Daoy (cell line): ENCODE measurements around the gene SLC27A5. TPM values are rescaled to one million over a fixed set of nuclear protein-coding genes. Genes with fewer than 3 reads are reported as not detected.
"Not testable (repeated sequence)": the region's sequence is repeated elsewhere in the genome, so short reads cannot be mapped to it uniquely, and the experiment has no call there.

Experiments used
- DNase-seq: peaks from one replicate; pipeline ENCODE4 v3.0.0-alpha.2; 2015; ENCODE audit warnings: low read depth
- total RNA-seq: library from RNA; depleted of rRNA; stranded (reverse); fragments of >200 nt; shearing (Covaris generic); gene quantifications from 2 replicates; pipeline ENCODE4 v1.2.3, GENCODE V29; 2014

Gene SLC27A5
- total RNA-seq, 1 experiment from 2014 or later: 1.6 TPM

- DNase-seq: no peak
Observed at GRCh38 chr19:58529405-58529804, 17.6 kb upstream of the SLC27A5 start.

- no peak for DNase-seq
Observed at GRCh38 chr19:58522709-58523108, 10.9 kb upstream of the SLC27A5 start.

GRCh38 chr19:58521651-58522050 lies 9.9 kb upstream of the SLC27A5 start:
- no peak for DNase-seq

- DNase-seq: no peak
Observed at GRCh38 chr19:58520257-58520599, 8.4 kb upstream of the SLC27A5 start.

GRCh38 chr19:58519355-58520256 lies 7.8 kb upstream of the SLC27A5 start, which contains the start of gene ZBTB45:
ZBTB45 (minus strand) TSS chr19:58519810; CDS start chr19:58517673, 2,137 bp downstream.
- DNase-seq: peak; percentile 98

- peak; percentile 82 for DNase-seq
Observed at GRCh38 chr19:58519087-58519354, 7.2 kb upstream of the SLC27A5 start.

DNA sequence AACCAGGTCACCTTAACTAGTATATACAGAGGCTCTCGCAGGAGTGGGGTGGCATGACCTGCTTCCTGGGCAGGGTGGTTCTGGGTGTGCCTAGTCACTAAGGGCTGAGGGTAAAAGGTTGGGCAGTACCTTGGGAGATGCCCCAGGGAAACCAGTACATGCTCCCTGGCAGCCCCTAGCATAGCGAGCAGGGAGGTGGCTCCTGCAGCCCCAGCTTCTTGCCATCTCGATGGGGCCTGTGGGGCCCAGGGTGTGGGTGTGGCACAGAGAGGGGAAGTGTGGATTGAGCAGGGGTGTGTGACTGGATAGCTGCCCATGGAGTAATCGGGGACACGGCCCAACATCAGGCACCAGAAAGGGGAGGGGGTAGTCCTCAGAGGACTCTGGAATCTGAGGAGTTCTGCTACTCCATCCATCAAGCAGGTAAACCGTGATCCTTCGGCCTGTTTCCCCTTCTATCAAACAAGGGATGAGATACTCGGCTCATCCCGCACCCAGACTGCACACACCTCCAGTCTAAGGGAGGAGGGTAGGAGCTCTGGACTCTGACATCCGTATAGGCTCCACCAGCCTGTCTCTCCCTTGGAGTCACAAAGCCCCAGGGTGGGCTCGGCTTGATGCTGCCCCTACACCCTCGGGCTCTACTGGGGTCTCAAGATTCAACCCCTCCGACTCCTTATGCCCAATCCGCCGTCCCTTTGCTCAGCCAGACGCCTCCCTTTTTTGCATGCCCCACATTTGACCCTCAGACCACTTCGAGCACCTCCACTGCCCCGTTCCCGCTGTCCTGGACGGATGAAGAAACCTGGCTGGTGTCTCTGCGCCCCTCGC lies 6.7 kb upstream of the SLC27A5 start:
- DNase-seq: no peak

DNA sequence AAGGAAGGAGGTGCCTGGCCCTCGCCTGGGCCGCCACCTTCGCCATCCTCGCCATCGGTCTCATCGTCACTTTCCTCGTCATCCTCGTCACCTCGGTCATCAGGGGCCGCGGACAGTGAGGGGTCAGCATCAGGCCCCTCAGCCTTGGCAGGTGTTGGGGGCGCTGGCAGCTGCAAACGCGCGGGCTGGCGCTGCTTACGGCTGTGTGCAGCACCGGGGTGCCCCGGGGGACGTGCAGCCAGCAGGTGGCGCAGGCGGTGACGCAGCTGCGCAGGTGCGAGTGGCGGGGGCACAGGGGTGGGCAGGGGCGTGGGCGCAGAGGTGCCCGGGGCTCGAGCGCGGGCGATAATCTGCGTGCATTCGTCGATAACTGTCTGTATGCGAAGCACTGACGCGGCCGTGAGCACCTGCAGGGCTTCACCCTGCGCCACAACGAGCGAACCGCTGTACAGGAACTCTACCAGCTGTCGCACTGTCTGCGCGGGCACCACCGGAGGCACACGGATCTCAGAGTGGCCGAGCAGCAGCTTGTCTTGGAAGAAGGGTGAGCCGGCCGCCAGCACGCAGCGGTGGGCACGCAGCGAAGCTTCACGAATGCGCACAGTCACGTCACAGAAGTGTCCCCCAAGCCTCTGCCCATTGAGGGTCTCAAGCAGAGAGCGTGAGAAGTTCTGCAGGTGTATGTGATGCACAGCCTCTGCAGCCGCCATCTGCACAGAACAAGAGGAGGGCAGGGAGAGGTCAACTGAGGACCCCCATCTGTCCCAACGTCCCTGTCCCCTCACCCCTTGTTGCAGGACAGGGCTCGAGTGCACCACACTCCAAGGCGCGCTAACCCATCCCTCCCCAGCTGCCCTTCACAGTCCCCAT lies 5.4 kb upstream of the SLC27A5 start:
- DNase-seq: no peak

- DNase-seq: no peak
Observed at GRCh38 chr19:58516246-58516836, 4.5 kb upstream of the SLC27A5 start.

- no peak for DNase-seq
Observed at GRCh38 chr19:58515259-58515658, 3.5 kb upstream of the SLC27A5 start.

- no peak for DNase-seq
Observed at GRCh38 chr19:58514564-58515022, 2.8 kb upstream of the SLC27A5 start.

GRCh38 chr19:58513694-58514563 lies 2.1 kb upstream of the SLC27A5 start:
- DNase-seq: peak; percentile 77

- no peak for DNase-seq
Observed at GRCh38 chr19:58513213-58513693, 1.5 kb upstream of the SLC27A5 start.

GRCh38 chr19:58510084-58510862 lies 1.5 kb downstream of the SLC27A5 start:
- DNase-seq: no peak

DNA sequence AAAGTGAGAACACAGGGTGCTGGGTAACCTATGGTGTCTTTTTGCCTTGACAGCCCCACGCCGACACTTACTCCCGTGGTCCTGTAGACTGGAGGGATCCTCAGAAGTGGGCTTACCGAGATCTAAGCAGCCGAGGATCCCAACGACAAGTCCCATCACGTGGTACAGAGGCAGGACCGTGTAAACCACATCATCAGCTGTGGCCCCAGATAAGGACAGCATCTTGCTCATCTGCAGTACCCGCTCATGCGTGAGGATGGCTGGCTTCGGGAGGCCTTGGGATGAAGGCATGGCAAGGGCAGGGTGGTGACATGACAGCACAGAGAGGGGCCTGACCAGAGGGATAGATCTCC lies 2.1 kb downstream of the SLC27A5 start:
- DNase-seq: no peak

- DNase-seq: not testable (repeated sequence)
Observed at GRCh38 chr19:58507602-58508223, 4.1 kb downstream of the SLC27A5 start.

DNA sequence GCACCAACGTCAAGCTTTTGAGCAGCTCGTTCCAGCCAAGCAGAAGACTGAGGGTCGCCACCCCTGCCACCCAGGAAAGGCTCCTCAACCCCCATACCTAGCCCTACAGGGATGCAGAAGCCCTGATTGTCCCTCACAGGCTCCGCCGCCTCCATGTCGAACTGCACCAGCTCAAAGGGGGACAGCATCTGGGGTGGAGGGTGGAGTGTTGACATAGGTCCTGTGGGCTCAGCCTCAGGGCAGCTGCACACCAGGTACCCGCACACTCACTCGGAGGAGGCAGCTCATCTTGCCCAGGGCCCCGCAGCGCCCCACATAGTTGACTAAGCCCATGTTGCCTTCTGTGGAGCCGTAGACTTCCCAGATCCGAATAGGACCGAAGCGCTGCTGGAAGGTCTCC lies 11.6 kb downstream of the SLC27A5 start:
- DNase-seq: no peak

DNA sequence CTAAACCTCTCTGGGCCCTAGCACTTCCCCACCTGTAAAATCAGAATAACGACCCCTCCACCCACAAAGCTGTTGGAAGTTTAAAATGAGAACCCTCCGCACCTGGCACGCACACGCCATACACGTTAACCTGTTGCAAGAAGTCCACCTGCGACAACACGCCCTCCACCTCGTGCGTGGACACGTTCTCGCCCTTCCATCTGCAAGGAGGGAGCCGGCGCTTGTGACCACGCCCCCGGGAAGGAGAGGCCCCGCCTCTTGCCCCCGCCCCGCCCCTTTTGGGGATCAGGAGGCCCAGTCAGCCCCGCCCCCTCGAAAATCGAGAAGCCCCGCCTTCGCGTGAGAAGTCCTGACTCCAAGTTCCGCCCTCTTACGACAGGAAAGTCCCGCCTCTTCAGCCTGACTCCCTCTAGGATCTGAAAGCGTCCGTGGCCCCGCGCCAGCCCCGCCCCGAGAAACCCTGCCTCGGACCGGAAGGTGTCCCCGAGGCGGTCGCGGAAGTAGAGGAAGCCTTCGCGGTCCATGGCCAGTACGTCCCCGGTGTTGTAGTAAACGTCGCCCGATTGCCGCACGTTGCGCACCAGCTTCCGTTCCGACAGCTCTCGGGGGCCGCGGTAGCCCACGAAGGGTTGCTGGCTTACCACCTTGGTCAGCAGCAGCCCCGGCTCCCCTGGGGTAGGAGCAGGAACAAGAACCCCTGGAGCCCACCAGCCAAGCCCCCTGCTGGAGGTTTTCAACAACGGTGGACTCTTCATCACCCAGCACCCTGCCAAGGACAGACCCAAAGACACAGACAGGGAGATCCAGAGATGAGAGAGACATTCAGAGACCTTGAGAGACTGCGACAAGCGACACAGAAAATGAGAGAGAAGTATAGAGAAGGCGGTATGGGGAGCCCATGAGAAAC lies 12.5 kb downstream of the SLC27A5 start:
- DNase-seq: peak; percentile 99
